ENCODE data around the gene ST3GAL3.

GRCh38 chr1:43783096-43783670, 75.8 kb downstream of the ST3GAL3 start:
- TF ChIP-seq RAD21 (IDR thresholded peaks at IDR 0.05; ENCODE audit: low read length) (no peak), CTCF (IDR thresholded peaks at IDR 0.05) (no peak), IRF3 (IDR thresholded peaks at IDR 0.05; ENCODE audit: low read depth, low read length) (no peak), RXRA (IDR thresholded peaks at IDR 0.05; ENCODE audit: borderline replicate concordance, low read depth) (no peak), RFX5 (IDR thresholded peaks at IDR 0.05; ENCODE audit: low read length) (no peak), YY1 (IDR thresholded peaks at IDR 0.05; ENCODE audit: low read depth) (no peak)

Measured in SK-N-SH (cell line).